IPS-18c (cell line): ENCODE results near the gene UCN.
A peak's percentile ranks its signal among the peaks of the same experiment; 100 is the strongest.
"Not testable (repeated sequence)": the region's sequence is repeated elsewhere in the genome, so short reads cannot be mapped to it uniquely, and the experiment has no call there.

Source experiments
- H3K4me3 ChIP-seq: 2 replicates; pipeline ENCODE4 v1.7.0; 2013; ENCODE audit warnings: low read depth, mild to moderate bottlenecking, low read length, moderate library complexity; ENCODE audit not compliant: insufficient read depth
- H3K9me3 ChIP-seq: one replicate; pipeline ENCODE4 v1.6.1; 2013; ENCODE audit warnings: mild to moderate bottlenecking, low read length, moderate library complexity; ENCODE audit not compliant: control insufficient read depth, insufficient read depth

UCN gene

GRCh38 chr2:27320958-27321543 lies 12.8 kb upstream of the UCN start:
- Histone ChIP-seq H3K9me3 (no peaks in the 10 kb centered on the region), H3K4me3 (no peak overlapping the region)

- H3K9me3 ChIP-seq, H3K4me3 ChIP-seq: not testable (repeated sequence)
Measured at GRCh38 chr2:27319839-27320238, 11.6 kb upstream of the UCN start.

- no peaks in the 10 kb centered on the region for H3K9me3 ChIP-seq
- no peak overlapping the region for H3K4me3 ChIP-seq
Measured at GRCh38 chr2:27316655-27317412, 8.6 kb upstream of the UCN start.

GRCh38 chr2:27315122-27315521 lies 6.9 kb upstream of the UCN start:
- H3K4me3 ChIP-seq = no peak overlapping the region

GRCh38 chr2:27314709-27315108 lies 6.5 kb upstream of the UCN start:
- Histone ChIP-seq H3K9me3 (no peaks in the 10 kb centered on the region), H3K4me3 (no peak overlapping the region)

More at GRCh38 chr2:27315122-27315521, 6.9 kb upstream of the UCN start:
- no peaks in the 10 kb centered on the region for H3K9me3 ChIP-seq

- Histone ChIP-seq H3K4me3 (no peak overlapping the region), H3K9me3 (no peaks in the 10 kb centered on the region)
Measured at GRCh38 chr2:27313882-27314645, 5.8 kb upstream of the UCN start.

- H3K9me3 ChIP-seq = no peaks in the 10 kb centered on the region
- no peak overlapping the region for H3K4me3 ChIP-seq
Measured at GRCh38 chr2:27312152-27312551, 3.9 kb upstream of the UCN start.

GRCh38 chr2:27309651-27310050 lies 1.4 kb upstream of the UCN start:
- no peaks in the 10 kb centered on the region for H3K9me3 ChIP-seq
- no peak overlapping the region for H3K4me3 ChIP-seq

- H3K4me3 ChIP-seq = peak overlapping the region; percentile 50
Measured at GRCh38 chr2:27307545-27308358, 493 bp downstream of the UCN start.

GRCh38 chr2:27307287-27307544 lies 1.0 kb downstream of the UCN start:
- Histone ChIP-seq H3K9me3 (no peaks in the 10 kb centered on the region), H3K4me3 (peak overlapping the region; percentile 50)

More at GRCh38 chr2:27307545-27308358, 493 bp downstream of the UCN start:
- no peaks in the 10 kb centered on the region for H3K9me3 ChIP-seq

- Histone ChIP-seq H3K4me3 (peak overlapping the region; percentile 50), H3K9me3 (no peaks in the 10 kb centered on the region)
Measured at GRCh38 chr2:27306573-27307286, 1.5 kb downstream of the UCN start.

- Histone ChIP-seq H3K4me3 (peak overlapping the region; percentile 50), H3K9me3 (no peaks in the 10 kb centered on the region)
Measured at GRCh38 chr2:27306136-27306535, 2.1 kb downstream of the UCN start.

- Histone ChIP-seq H3K4me3 (no peak overlapping the region), H3K9me3 (peaks cover 2% of the 10 kb centered on the region)
Measured at GRCh38 chr2:27305516-27305915, 2.7 kb downstream of the UCN start.

GRCh38 chr2:27304488-27305240 lies 3.6 kb downstream of the UCN start:
- H3K4me3 ChIP-seq = no peak overlapping the region
- H3K9me3 ChIP-seq = peaks cover 2% of the 10 kb centered on the region

GRCh38 chr2:27303093-27304025 lies 4.9 kb downstream of the UCN start:
- no peak overlapping the region for H3K4me3 ChIP-seq
- H3K9me3 ChIP-seq = peaks cover 2% of the 10 kb centered on the region
